Gastroesophageal sphincter (tissue), 4 donors: ENCODE results near the gene CCSER2. TPM values are rescaled to one million over a fixed set of nuclear protein-coding genes. Genes with fewer than 3 reads are reported as not detected.
"Not testable (repeated sequence)": the region's sequence is repeated elsewhere in the genome, so short reads cannot be mapped to it uniquely, and the experiment has no call there.

Experiments
- ATAC-seq: fragments of 150-250 bp; one replicate; pipeline ENCODE4 v1.9.1; 2016; ENCODE audit warnings: mild to moderate bottlenecking, moderate library complexity
- H3K27ac ChIP-seq, 4 donors: fragments of 200-600 bp; sonication (generic) in 3 of 4; 1 replicate in 3 of 4; 2 replicates in 1 of 4; pipeline ENCODE4 v1.5.1; 2016 to 2019
- H3K27me3 ChIP-seq: fragments of 200-600 bp; sonication (generic); one replicate; pipeline ENCODE4 v1.5.1; 2019
- H3K36me3 ChIP-seq, 2 donors: fragments of 200-600 bp; sonication (generic); one replicate each; pipeline ENCODE4 v1.5.1; 2019; ENCODE audit warnings: control low read depth in 1 of 2
- H3K4me1 ChIP-seq, 3 donors: fragments of 200-600 bp; sonication (generic); 1 replicate in 2 of 3; 2 replicates in 1 of 3; pipeline ENCODE4 v1.5.1; 2016 to 2019; ENCODE audit warnings: control low read depth in 2 of 3
- H3K4me3 ChIP-seq, 2 donors: fragments of 200-600 bp; sonication (generic); one replicate each; pipeline ENCODE4 v1.5.1; 2019; ENCODE audit warnings: mild to moderate bottlenecking in 1 of 2, moderate library complexity in 1 of 2
- H3K9me3 ChIP-seq, 3 donors: fragments of 200-600 bp; sonication (generic); one replicate each; pipeline ENCODE4 v1.5.1; 2017 to 2019; ENCODE audit warnings: control low read depth in 2 of 3
- EP300 ChIP-seq: sonication (generic); formaldehyde crosslinking; IDR thresholded peaks from one replicate; pipeline ENCODE4 v1.6.1; 2017; ENCODE audit warnings: antibody characterized with exemption, mild to moderate bottlenecking
- POLR2A ChIP-seq, 2 donors: fragments of 450-650 bp; IDR thresholded peaks; one replicate each; pipeline ENCODE4 v1.6.1; 2017; ENCODE audit warnings: antibody characterized with exemption in 2 of 2, mild to moderate bottlenecking in 2 of 2, moderate library complexity in 1 of 2
- POLR2AphosphoS5 ChIP-seq: sonication (generic); formaldehyde crosslinking; IDR thresholded peaks from one replicate; pipeline ENCODE4 v1.6.1; 2017; ENCODE audit warnings: antibody characterized with exemption
- WGBS, 2 donors: methylation state at CpG; one replicate each; pipeline ENCODE4 v1.1.5; 2018; ENCODE audit warnings: low coverage in 1 of 2; 5-methylcytosine and 5-hydroxymethylcytosine counted together
- total RNA-seq, 4 donors: library from RNA; depleted of rRNA; stranded (reverse); fragments of >200 nt; gene quantifications; one replicate each; pipeline ENCODE4 v1.1.0, GENCODE V29; 2016
- TF ChIP-seq, protein P1 (sequence below), 4 experiments: fragments of 200-600 bp in 2 of 4; fragments of 450-650 bp in 2 of 4; sonication (generic) in 1 of 4; IDR thresholded peaks; one replicate each; pipeline ENCODE4 v1.5.1; 2017 to 2019; ENCODE audit warnings: antibody characterized with exemption in 4 of 4, mild to moderate bottlenecking in 2 of 4, moderate library complexity in 2 of 4

The CCSER2 gene
- total RNA-seq, 4 donors from 2014 or later: 64.5 to 93.5 (median 83.3) TPM

GRCh38 chr10:84523526-84523925 is 195.1 kb downstream of the CCSER2 start:
- H3K4me1 ChIP-seq: no peaks in the 10 kb centered on the region
- no peaks in the 10 kb centered on the region for H3K27me3 ChIP-seq
- TF ChIP-seq POLR2A (IDR thresholded peaks at IDR 0.05): no peak
- TF ChIP-seq, protein P1, sequence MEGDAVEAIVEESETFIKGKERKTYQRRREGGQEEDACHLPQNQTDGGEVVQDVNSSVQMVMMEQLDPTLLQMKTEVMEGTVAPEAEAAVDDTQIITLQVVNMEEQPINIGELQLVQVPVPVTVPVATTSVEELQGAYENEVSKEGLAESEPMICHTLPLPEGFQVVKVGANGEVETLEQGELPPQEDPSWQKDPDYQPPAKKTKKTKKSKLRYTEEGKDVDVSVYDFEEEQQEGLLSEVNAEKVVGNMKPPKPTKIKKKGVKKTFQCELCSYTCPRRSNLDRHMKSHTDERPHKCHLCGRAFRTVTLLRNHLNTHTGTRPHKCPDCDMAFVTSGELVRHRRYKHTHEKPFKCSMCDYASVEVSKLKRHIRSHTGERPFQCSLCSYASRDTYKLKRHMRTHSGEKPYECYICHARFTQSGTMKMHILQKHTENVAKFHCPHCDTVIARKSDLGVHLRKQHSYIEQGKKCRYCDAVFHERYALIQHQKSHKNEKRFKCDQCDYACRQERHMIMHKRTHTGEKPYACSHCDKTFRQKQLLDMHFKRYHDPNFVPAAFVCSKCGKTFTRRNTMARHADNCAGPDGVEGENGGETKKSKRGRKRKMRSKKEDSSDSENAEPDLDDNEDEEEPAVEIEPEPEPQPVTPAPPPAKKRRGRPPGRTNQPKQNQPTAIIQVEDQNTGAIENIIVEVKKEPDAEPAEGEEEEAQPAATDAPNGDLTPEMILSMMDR (IDR thresholded peaks at IDR 0.05): no peak
- TF ChIP-seq EP300: no peak
- no peak for TF ChIP-seq POLR2AphosphoS5
- no peak overlapping the region for H3K4me3 ChIP-seq
- peaks cover 0 to 16% (median 0%) of the 10 kb centered on the region in 3 donors for H3K9me3 ChIP-seq
- ATAC-seq: no peak
- no peak overlapping the region for H3K27ac ChIP-seq
- 14 to 30% methylated on average over 1 to 3 of the region's 5 CpGs for WGBS, 2 donors
- H3K36me3 ChIP-seq: no peaks in the 10 kb centered on the region

- TF ChIP-seq POLR2A (IDR thresholded peaks at IDR 0.05) (no peak), POLR2AphosphoS5 (no peak), EP300 (no peak)
- TF ChIP-seq, protein P1 (IDR thresholded peaks at IDR 0.05): no peak
- no peak for ATAC-seq
- Histone ChIP-seq H3K4me3 (no peak overlapping the region), H3K36me3 (no peaks in the 10 kb centered on the region), H3K4me1 (no peaks in the 10 kb centered on the region), H3K9me3 (peaks cover 0 to 16% (median 0%) of the 10 kb centered on the region in 3 donors), H3K27ac (no peak overlapping the region), H3K27me3 (peaks cover 5% of the 10 kb centered on the region)
These were observed 196.0 kb downstream of the CCSER2 start for GRCh38 chr10:84524435-84524834.

GRCh38 chr10:84525120-84525806 is 196.9 kb downstream of the CCSER2 start:
- Histone ChIP-seq H3K9me3 (peaks cover 0 to 16% (median 0%) of the 10 kb centered on the region in 3 donors), H3K4me1 (no peaks in the 10 kb centered on the region), H3K27ac (no peak overlapping the region), H3K36me3 (no peaks in the 10 kb centered on the region), H3K27me3 (peaks cover 5% of the 10 kb centered on the region), H3K4me3 (no peak overlapping the region)
- TF ChIP-seq POLR2A (IDR thresholded peaks at IDR 0.05) (no peak), EP300 (no peak), POLR2AphosphoS5 (no peak)
- TF ChIP-seq, protein P1 (IDR thresholded peaks at IDR 0.05): no peak
- 73 to 96% methylated on average over 4 to 9 of the region's 17 CpGs for WGBS, 2 donors
- no peak for ATAC-seq

DNA sequence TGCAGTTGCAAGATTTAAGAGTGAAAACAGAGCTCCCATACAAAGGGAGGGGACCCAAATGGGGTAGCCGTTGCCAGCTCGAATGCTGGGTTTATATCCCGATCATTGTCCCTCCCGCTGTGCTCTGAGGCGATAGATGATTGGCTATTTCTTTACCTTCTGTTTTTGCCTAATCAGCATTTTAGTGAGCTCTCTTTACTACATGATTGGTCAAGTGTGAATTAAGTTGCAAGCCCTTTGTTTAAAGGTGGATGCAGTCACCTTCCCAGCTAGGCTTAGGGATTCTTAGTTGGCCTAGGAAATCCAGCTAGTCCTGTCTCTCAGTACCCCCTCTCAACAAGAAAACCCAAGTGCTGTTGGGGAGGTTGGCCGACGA is 197.4 kb downstream of the CCSER2 start:
- not testable (repeated sequence) for ATAC-seq, H3K27ac ChIP-seq
- WGBS, 2 donors: 94 to 98% methylated on average over 5 of the region's 7 CpGs

DNA sequence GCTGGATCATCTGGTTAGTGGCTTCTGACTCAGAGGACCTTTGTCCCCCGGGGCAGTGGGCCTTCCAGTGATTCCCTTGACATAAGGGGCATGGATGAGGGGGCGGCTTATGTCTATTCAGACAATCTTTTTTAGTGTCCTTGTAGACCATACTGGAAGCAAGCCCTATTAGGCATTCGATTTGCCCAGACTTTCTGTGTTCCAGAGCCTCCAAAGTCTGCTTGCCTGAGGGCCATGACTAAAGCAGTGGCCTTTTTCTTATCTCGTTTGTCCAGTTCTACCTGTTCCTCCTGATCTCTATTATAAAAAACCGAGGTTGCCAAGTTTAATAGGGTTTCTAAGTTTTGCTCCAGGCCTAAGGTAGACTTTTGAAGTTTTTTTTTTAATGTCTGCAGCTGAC is 199.0 kb downstream of the CCSER2 start:
- H3K9me3 ChIP-seq: peaks cover 0 to 16% (median 0%) of the 10 kb centered on the region in 3 donors
- H3K27me3 ChIP-seq, H3K4me1 ChIP-seq, H3K4me3 ChIP-seq, ATAC-seq, H3K27ac ChIP-seq, H3K36me3 ChIP-seq: not testable (repeated sequence)
- WGBS, 2 donors: 75 to 88% methylated on average over 2 of the region's 5 CpGs

More for the DNA sequence above, 197.4 kb downstream of the CCSER2 start:
- not testable (repeated sequence) for H3K36me3 ChIP-seq, H3K4me3 ChIP-seq, H3K27me3 ChIP-seq, H3K4me1 ChIP-seq
- peaks cover 0 to 16% (median 0%) of the 10 kb centered on the region in 3 donors for H3K9me3 ChIP-seq

DNA sequence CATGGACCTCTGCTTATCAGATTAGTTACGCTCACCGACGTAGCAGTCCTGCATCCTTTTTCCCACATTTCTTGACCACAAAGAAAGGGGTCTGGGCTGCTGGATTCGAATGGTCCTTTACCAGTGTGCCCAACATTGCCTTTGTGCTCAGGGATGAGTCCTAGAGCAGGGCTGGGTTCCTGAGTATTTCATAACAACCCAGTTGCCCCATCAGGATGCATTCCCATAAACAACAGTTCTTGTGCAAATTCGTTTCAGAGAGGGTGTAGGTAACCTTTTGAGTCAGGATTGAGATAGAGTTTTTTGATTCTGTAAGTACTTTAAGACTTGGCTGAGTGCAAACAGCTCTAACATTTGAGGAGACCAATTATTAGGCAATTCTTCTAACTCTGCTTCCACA is 200.1 kb downstream of the CCSER2 start:
- peaks cover 0 to 16% (median 0%) of the 10 kb centered on the region in 3 donors for H3K9me3 ChIP-seq
- 80 to 81% methylated on average over 4 to 5 of the region's 5 CpGs for WGBS, 2 donors
- H3K4me3 ChIP-seq, H3K36me3 ChIP-seq, H3K27ac ChIP-seq, H3K4me1 ChIP-seq, H3K27me3 ChIP-seq, ATAC-seq: not testable (repeated sequence)
